Right ventricle myocardium inferior (tissue), 1 donor: ENCODE measurements around the gene PRKCE. TPM values are rescaled to one million over a fixed set of nuclear protein-coding genes. Genes with fewer than 3 reads are reported as not detected.
A peak's percentile ranks its signal among the peaks of the same experiment; 100 is the strongest.

ENCODE experiments used
- ATAC-seq: fragments of 200-7000 bp; cut with Tn5 transposase; one replicate; pipeline ENCODE4 v1.9.1; 2020; ENCODE audit warnings: mild to moderate bottlenecking, moderate library complexity
- DNase-seq: peaks from one replicate; pipeline ENCODE4 v3.0.0; 2021; ENCODE audit errors: missing footprints
- intact Hi-C: fragments of 100-400 bp; cut with DNase I; formaldehyde crosslinking; loops from one replicate; pipeline ENCODE4 v1.11.0; 2022
- total RNA-seq: library from RNA; stranded (reverse); fragmentation: NEBNext Ultra II Directional; extraction: Animal tissue kit (Norgen Biotek cat#: 25700); gene quantifications from one replicate; pipeline ENCODE4 v1.2.1, GENCODE V29; 2021
- donor health status: DM: no; HTN: yes; CAD: no; lungs with severe emphysema.

Gene PRKCE
- total RNA-seq, 1 donor from 2014 or later, result 17.8 TPM

- intact Hi-C loops, result no loop called here
- peak; percentile 34 for DNase-seq
- ATAC-seq, result no peak
Measured at GRCh38 chr2:45984896-45985473, 333.5 kb downstream of the PRKCE start.

GRCh38 chr2:45986509-45986908 lies 335.0 kb downstream of the PRKCE start:
- ATAC-seq (no peak), DNase-seq (peak; percentile 54)
- intact Hi-C loops, result no loop called here

DNA sequence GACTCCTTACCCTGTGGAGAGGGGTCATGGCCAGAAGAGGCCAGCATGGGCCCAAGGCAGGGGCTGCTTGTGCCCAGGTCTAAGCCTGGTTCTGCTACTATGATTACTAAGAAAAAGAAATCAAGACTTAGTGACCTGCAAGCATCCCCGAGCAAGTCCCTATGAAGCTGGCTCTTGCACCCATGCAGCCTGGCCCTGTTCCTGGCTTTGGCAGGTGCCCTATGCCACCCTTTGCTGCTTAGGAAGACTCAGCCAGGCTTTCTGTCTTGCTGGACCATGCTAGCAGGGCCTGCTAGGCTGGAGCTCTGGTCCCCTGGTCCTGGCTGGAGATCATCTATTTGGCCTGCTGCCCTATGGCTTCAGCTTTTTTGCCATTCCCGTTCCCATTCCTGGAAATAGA lies 336.4 kb downstream of the PRKCE start:
- ATAC-seq, result no peak
- intact Hi-C loops, result no loop called here
- DNase-seq, result peak; percentile 22

- DNase-seq (no peak), ATAC-seq (no peak)
- intact Hi-C loops, result no loop called here
Measured at GRCh38 chr2:45988879-45989278, 337.4 kb downstream of the PRKCE start.

DNA sequence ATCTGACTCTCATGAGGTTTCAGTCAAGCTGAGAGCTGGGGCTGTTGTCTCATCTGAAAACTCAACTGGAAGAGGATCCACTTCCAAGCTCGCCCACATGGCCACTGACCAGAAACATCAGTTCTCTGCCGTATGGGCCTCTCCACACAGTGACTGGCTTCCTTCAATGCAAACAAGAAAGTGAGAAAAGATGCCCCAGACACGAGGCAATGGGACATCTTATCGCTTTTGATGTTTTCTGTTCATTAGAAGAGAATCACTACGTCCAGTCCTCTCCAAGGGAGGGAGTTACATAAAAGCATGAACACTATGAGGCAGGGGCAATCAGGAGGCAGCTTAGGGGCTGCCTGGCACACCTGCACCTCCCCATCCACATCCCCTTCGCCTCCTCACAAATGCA lies 338.7 kb downstream of the PRKCE start:
- DNase-seq, result no peak
- intact Hi-C loops, result no loop called here

GRCh38 chr2:45992021-45992740 lies 340.7 kb downstream of the PRKCE start:
- ATAC-seq (peak; percentile 47), DNase-seq (no peak)
- intact Hi-C loops, result no loop called here

More for the DNA sequence above, 338.7 kb downstream of the PRKCE start:
- no peak for ATAC-seq

- peak; percentile 36 for ATAC-seq
- DNase-seq, result no peak
- intact Hi-C loops, result no loop called here
Measured at GRCh38 chr2:45992741-45993475, 341.4 kb downstream of the PRKCE start.

GRCh38 chr2:45993476-45993991 lies 342.1 kb downstream of the PRKCE start:
- ATAC-seq, result peak; percentile 62
- intact Hi-C loops, result no loop called here

DNA sequence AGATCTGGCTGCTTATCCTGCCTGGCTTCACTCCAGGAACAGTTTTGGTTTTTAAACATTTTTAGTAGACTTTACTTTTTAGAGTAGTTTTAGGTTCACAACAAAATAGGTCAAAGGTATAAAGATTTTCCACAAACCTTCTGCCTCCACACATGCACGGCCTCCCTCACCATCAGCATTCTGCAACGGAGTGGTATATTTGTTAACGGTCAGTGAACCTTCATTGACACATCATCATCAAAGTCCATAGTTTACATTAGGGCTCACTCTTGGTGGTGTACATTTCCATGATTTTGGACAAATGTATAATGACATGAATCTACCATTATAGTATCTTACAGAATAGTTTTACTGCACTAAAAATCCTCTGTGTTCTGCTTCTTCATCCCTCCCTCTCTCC lies 342.6 kb downstream of the PRKCE start:
- intact Hi-C loops, result loop anchor here (1.0 kb wide), 1 partner anchor 467 kb away; no protein-coding TSS in a partner anchor
- ATAC-seq (no peak), DNase-seq (no peak)

More at GRCh38 chr2:45993476-45993991, 342.1 kb downstream of the PRKCE start:
- DNase-seq, result peak; percentile 53

DNA sequence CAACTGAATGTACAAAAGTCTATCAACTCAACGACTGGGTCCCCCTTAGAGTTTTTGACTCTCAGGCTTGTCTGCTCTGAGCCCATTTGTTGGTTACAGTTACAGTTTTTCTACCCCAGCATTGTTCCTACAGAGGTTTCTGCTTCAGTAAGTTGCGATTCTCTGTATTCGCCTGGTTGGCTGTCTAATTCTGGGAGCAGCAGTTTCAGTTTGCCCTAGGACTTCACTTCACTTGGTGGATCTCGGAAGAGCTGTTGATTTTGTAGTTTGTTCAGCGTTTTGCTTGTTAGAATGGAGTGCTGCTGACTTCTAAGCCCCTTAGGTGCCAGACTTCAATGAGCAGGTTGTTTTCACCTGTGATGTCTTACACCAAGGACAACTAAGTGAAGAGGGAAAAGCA lies 349.2 kb downstream of the PRKCE start:
- ATAC-seq (no peak), DNase-seq (no peak)
- intact Hi-C loops, result loop anchor here (5.0 kb wide), 1 partner anchor 297 kb away; the partner anchor contains the start of gene EPAS1

- ATAC-seq (no peak), DNase-seq (no peak)
- intact Hi-C loops, result loop anchor here (5.0 kb wide), 1 partner anchor 296 kb away; the partner anchor contains the start of gene EPAS1
Measured at GRCh38 chr2:46001290-46001689, 349.8 kb downstream of the PRKCE start.

GRCh38 chr2:46001741-46002506 lies 350.4 kb downstream of the PRKCE start:
- ATAC-seq (peak; percentile 61), DNase-seq (no peak)
- intact Hi-C loops, result loop anchor here (5.0 kb wide), 1 partner anchor 295 kb away; the partner anchor contains the start of gene EPAS1

- ATAC-seq, result peak; percentile 65
- intact Hi-C loops, result loop anchor here (5.0 kb wide), 1 partner anchor 295 kb away; the partner anchor contains the start of gene EPAS1
- DNase-seq, result no peak
Measured at GRCh38 chr2:46002507-46002883, 351.0 kb downstream of the PRKCE start.

DNA sequence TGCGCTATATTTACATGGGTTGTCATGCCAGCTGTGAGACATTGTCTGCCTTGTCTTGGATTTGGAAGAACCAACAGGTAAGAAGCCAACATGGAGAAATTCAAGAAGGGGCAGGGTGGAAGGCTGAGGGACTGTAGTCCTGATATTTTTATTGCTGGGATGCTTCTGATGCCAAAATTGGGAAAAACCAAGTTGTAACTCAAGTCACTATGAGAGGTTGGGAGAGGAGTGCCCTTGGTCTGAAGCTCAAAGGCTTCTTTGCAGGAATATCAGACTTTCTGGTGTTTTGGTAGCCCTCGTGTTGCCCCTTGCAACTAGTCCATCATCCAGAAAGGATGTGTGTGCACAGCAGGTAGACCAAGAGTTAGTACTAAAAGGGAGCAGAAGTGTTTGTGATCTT lies 351.5 kb downstream of the PRKCE start:
- DNase-seq (no peak), ATAC-seq (no peak)
- intact Hi-C loops, result loop anchor here (5.0 kb wide), 1 partner anchor 294 kb away; the partner anchor contains the start of gene EPAS1

- ATAC-seq (no peak), DNase-seq (no peak)
- intact Hi-C loops, result loop anchor here (5.0 kb wide), 1 partner anchor 293 kb away; the partner anchor contains the start of gene EPAS1
Measured at GRCh38 chr2:46003903-46004473, 352.5 kb downstream of the PRKCE start.

GRCh38 chr2:46006473-46007025 lies 355.1 kb downstream of the PRKCE start:
- intact Hi-C loops, result no loop called here
- DNase-seq (no peak), ATAC-seq (no peak)

DNA sequence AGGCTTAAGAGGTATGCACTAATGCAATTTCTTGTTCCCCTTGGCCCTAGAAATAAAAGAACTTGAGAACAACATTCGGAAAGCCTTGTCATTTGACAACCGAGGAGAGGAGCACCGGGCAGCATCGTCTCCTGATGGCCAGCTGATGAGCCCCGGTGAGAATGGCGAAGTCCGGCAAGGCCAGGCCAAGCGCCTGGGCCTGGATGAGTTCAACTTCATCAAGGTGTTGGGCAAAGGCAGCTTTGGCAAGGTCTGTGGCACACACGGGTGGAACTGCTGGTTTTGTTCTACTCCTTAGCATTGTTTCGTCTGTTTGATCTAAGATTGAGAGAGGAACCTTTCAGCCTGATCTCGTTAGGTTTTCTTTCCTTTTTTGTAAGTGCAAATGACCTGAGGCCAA lies 355.9 kb downstream of the PRKCE start:
- no peak for DNase-seq
- ATAC-seq, result no peak
- intact Hi-C loops, result no loop called here
